Cardiac muscle cell (in vitro differentiated cells and primary cell): ENCODE measurements around the gene HDAC4. TPM values are rescaled to one million over a fixed set of nuclear protein-coding genes. Genes with fewer than 3 reads are reported as not detected.

Experiments
- DNase-seq, 2 donors: peaks; one replicate each; pipeline versions ENCODE4 v3.0.0 to v3.0.0-alpha.2; 2010 to 2017; ENCODE audit warnings: low read depth in 1 of 2, low spot score in 1 of 2
- H3K27ac ChIP-seq: fragments of 200-600 bp; sonication (generic); 2 replicates; pipeline ENCODE4 v1.5.1; 2016
- H3K27me3 ChIP-seq: fragments of 200-600 bp; sonication (generic); 2 replicates; pipeline ENCODE4 v1.6.0; 2016; ENCODE audit warnings: control low read depth
- H3K36me3 ChIP-seq: fragments of 200-600 bp; sonication (generic); 2 replicates; pipeline ENCODE4 v1.5.1; 2016; ENCODE audit warnings: control low read depth
- H3K4me1 ChIP-seq: fragments of 200-600 bp; sonication (generic); 2 replicates; pipeline ENCODE4 v1.8.1; 2017; ENCODE audit warnings: low read depth, mild to moderate bottlenecking, mixed run types
- H3K4me3 ChIP-seq: fragments of 200-600 bp; sonication (generic); 2 replicates; pipeline ENCODE4 v1.5.1; 2016; ENCODE audit warnings: mild to moderate bottlenecking
- H3K9me3 ChIP-seq: fragments of 200-600 bp; sonication (generic); 2 replicates; pipeline ENCODE4 v1.5.1; 2017; ENCODE audit warnings: low read depth, mild to moderate bottlenecking, control low read depth
- CTCF ChIP-seq: IDR thresholded peaks from 2 replicates; pipeline ENCODE4 v1.5.1; 2012; ENCODE audit warnings: low read depth, mild to moderate bottlenecking, low read length
- polyA plus RNA-seq: library from polyadenylated mRNA; unstranded; fragments of >200 nt; fragmentation: Nextera tagmentation; extraction: Ambion mirVana; gene quantifications from 2 replicates; pipeline ENCODE4 v1.2.1, GENCODE V29; 2016
- total RNA-seq: library from RNA; depleted of rRNA; stranded (reverse); fragments of >200 nt; gene quantifications from 2 replicates; pipeline ENCODE4 v1.2.3, GENCODE V29; 2016

The HDAC4 gene
- total and polyA plus RNA-seq, 2 experiments from 2014 or later, result 7.0 to 41.6 TPM

GRCh38 chr2:239153806-239154591, 246.8 kb downstream of the HDAC4 start:
- H3K9me3 ChIP-seq, result no peaks in the 10 kb centered on the region
- DNase-seq, result no peak
- H3K27me3 ChIP-seq, result no peaks in the 10 kb centered on the region
- no peaks in the 10 kb centered on the region for H3K36me3 ChIP-seq
- TF ChIP-seq CTCF, result no peak
- no peaks in the 10 kb centered on the region for H3K4me1 ChIP-seq
- H3K27ac ChIP-seq, result no peak overlapping the region
- H3K4me3 ChIP-seq, result no peak overlapping the region

GRCh38 chr2:239152916-239153305, 247.9 kb downstream of the HDAC4 start:
- Histone ChIP-seq H3K4me1 (no peaks in the 10 kb centered on the region), H3K27ac (no peak overlapping the region), H3K9me3 (no peaks in the 10 kb centered on the region), H3K4me3 (no peak overlapping the region), H3K36me3 (no peaks in the 10 kb centered on the region), H3K27me3 (no peaks in the 10 kb centered on the region)
- DNase-seq, result no peak
- TF ChIP-seq CTCF, result no peak

- Histone ChIP-seq H3K27me3 (no peaks in the 10 kb centered on the region), H3K36me3 (no peaks in the 10 kb centered on the region), H3K27ac (no peak overlapping the region), H3K4me3 (no peak overlapping the region), H3K4me1 (no peaks in the 10 kb centered on the region), H3K9me3 (no peaks in the 10 kb centered on the region)
- no peak for TF ChIP-seq CTCF
- no peak for DNase-seq
Measured at GRCh38 chr2:239152239-239152915, 248.4 kb downstream of the HDAC4 start.

GRCh38 chr2:239151201-239152131, 249.4 kb downstream of the HDAC4 start:
- TF ChIP-seq CTCF, result no peak
- no peaks in the 10 kb centered on the region for H3K4me1 ChIP-seq
- no peak for DNase-seq
- H3K27ac ChIP-seq, result no peak overlapping the region
- no peaks in the 10 kb centered on the region for H3K27me3 ChIP-seq
- H3K4me3 ChIP-seq, result no peak overlapping the region
- H3K36me3 ChIP-seq, result no peaks in the 10 kb centered on the region
- H3K9me3 ChIP-seq, result no peaks in the 10 kb centered on the region
